Measurements from ENCODE around the gene VGLL4. TPM values are rescaled to one million over a fixed set of nuclear protein-coding genes. Genes with fewer than 3 reads are reported as not detected.

The VGLL4 gene
- total RNA-seq, 1 donor from 2014 or later = 82.6 TPM

DNA sequence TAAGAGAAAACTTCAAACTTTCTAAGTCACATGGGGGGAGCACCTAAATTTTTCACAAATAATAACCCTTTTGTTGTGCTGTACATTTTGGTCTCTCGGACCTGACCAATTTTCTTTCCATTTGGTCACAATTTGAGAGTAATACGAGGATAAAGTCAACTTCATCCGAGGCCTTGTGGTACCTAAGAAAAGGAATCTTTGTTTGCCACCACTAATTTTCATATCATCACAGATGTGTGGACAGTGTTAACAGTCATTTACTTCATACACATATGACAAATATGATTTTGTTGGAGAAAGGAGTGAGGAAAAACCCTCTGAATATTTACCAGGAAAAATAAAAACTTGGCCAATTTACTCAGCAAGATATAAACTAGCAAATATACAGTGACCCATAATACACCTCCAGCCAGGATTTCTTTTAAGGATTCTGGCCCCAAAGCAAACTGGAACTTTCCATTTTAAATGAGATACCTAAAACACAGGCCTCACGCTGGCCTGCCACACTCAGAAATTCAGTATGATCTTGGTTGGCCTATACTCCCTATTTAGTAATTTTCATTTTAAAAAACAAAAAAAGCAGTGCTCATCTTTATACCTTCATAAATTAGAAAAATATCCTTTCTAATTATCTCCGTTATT, 40.7 kb downstream of the VGLL4 start:
- Histone ChIP-seq H3F3A (ENCODE audit: low read depth) (peaks cover 21% of the 10 kb centered on the region), H4K20me1 (ENCODE audit: low read depth) (peaks cover 78% of the 10 kb centered on the region), H3K4me3 (no peak overlapping the region), H3K27ac (no peak overlapping the region), H3K36me3 (no peaks in the 10 kb centered on the region), H3K27me3 (no peaks in the 10 kb centered on the region), H3K79me2 (ENCODE audit: low read depth) (peaks cover 88% of the 10 kb centered on the region), H3K9me3 (ENCODE audit: low read depth) (no peaks in the 10 kb centered on the region), H3K4me1 (peaks cover 57% of the 10 kb centered on the region), H2AFZ (replicated peaks) (no peak overlapping the region), H3K9ac (no peak overlapping the region), H3K4me2 (no peak overlapping the region)
- Mint-ChIP-seq H3K36me3 (peaks cover 40% of the 10 kb centered on the region), H3K4me3 (no peak overlapping the region), H3K27ac (peak overlapping the region; percentile 61), H3K9me3 (peaks cover 10% of the 10 kb centered on the region), H3K27me3 (ENCODE audit: insufficient read depth, low read depth) (peaks cover 2% of the 10 kb centered on the region), H3K4me1 (peaks cover 78% of the 10 kb centered on the region)
- DNase-seq (ENCODE audit: low spot score) = no peak
- TF ChIP-seq, protein P1, sequence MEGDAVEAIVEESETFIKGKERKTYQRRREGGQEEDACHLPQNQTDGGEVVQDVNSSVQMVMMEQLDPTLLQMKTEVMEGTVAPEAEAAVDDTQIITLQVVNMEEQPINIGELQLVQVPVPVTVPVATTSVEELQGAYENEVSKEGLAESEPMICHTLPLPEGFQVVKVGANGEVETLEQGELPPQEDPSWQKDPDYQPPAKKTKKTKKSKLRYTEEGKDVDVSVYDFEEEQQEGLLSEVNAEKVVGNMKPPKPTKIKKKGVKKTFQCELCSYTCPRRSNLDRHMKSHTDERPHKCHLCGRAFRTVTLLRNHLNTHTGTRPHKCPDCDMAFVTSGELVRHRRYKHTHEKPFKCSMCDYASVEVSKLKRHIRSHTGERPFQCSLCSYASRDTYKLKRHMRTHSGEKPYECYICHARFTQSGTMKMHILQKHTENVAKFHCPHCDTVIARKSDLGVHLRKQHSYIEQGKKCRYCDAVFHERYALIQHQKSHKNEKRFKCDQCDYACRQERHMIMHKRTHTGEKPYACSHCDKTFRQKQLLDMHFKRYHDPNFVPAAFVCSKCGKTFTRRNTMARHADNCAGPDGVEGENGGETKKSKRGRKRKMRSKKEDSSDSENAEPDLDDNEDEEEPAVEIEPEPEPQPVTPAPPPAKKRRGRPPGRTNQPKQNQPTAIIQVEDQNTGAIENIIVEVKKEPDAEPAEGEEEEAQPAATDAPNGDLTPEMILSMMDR (IDR thresholded peaks at IDR 0.05) = no peak
- TF ChIP-seq EZH2phosphoT487 (IDR thresholded peaks at IDR 0.05) (no peak), EZH2 (IDR thresholded peaks at IDR 0.05) (no peak)

DNA sequence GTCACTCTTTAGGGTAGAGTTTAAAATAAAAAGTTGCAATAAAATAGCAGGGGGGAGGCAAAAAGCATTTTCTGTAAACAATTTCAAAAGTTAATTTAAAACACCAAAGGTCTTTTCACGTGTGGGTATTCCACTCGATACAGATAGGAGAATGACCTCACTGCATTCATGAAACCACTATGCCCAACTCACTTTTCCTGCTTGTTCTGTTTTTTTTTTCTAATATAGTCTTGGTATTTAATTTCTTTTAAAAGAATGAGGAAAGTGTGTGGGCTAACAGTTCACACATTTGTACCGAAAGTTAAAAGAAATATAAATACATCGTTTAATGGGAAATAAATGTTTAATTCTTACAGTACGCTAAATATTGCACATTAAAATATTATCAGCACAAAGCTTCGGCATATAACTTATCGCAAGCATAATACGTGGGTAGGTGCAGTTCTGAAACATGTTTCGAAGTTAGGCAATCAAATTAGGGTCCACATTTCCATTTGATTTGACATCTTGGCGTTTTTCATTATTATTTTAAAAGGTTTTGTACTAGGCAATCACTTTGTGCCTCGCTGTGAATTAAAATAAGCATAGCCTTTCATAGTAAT, 41.4 kb downstream of the VGLL4 start:
- H3K4me1 ChIP-seq = peaks cover 54% of the 10 kb centered on the region
- H3K9ac ChIP-seq = no peak overlapping the region
- no peak overlapping the region for H3K27ac ChIP-seq
- H3K79me2 ChIP-seq (ENCODE audit: low read depth) = peaks cover 88% of the 10 kb centered on the region
- TF ChIP-seq EZH2 (IDR thresholded peaks at IDR 0.05) = no peak
- TF ChIP-seq, protein P1 (IDR thresholded peaks at IDR 0.05) = no peak
- no peak for TF ChIP-seq EZH2phosphoT487 (IDR thresholded peaks at IDR 0.05)
- H3K4me1 Mint-ChIP-seq = peaks cover 71% of the 10 kb centered on the region
- H3K4me3 ChIP-seq = no peak overlapping the region
- H2AFZ ChIP-seq (replicated peaks) = no peak overlapping the region
- peak overlapping the region; percentile 39 for H3K4me3 Mint-ChIP-seq
- H4K20me1 ChIP-seq (ENCODE audit: low read depth) = peaks cover 74% of the 10 kb centered on the region
- no peak for DNase-seq (ENCODE audit: low spot score)
- H3K9me3 ChIP-seq (ENCODE audit: low read depth) = no peaks in the 10 kb centered on the region
- peaks cover 2% of the 10 kb centered on the region for H3K27me3 Mint-ChIP-seq (ENCODE audit: insufficient read depth, low read depth)
- no peaks in the 10 kb centered on the region for H3K36me3 ChIP-seq
- H3F3A ChIP-seq (ENCODE audit: low read depth) = peaks cover 21% of the 10 kb centered on the region
- peaks cover 16% of the 10 kb centered on the region for H3K9me3 Mint-ChIP-seq
- peak overlapping the region; percentile 4 for H3K4me2 ChIP-seq
- no peak overlapping the region for H3K27ac Mint-ChIP-seq
- no peaks in the 10 kb centered on the region for H3K27me3 ChIP-seq
- peaks cover 47% of the 10 kb centered on the region for H3K36me3 Mint-ChIP-seq

DNA sequence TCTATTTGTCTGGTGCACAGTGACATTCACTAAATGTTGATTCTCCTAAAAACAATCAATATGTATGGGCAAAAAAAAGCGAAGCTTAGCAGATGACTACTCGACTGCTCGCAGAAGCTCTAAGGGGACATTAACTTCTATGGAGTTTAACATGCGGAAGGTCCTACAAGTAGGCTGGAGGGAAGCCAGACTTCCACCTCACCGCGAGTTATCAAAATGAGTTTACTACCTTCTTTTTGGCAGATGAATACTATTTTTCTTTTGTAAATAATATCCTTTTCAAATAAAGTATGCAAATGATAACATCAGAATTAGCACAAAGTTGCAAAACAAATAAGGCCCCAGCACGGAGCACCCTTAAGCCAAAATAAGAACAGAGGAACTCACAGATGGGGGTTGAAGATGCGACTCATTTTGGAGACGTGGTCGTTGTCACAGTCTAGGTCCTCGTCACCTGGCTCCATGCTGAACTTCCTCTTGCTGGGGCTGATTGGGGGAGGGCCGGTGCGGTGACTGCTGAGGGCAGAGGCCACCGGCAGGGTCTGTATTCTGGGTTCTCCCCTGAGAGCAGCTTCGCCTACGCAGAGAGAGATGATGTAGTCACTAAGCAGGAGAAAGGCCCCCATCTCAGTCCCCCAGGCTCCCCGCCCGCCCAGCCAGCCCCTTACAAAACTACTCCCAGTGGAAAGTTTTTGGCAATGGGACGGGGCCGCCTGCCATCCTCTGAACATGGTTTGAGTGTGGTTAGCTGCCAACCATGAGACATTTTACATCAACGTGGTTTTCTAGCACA, 42.1 kb downstream of the VGLL4 start:
- peaks cover 48% of the 10 kb centered on the region for H3K36me3 Mint-ChIP-seq
- H3K4me3 ChIP-seq = no peak overlapping the region
- peaks cover 64% of the 10 kb centered on the region for H3K4me1 Mint-ChIP-seq

More for the DNA sequence above, 42.1 kb downstream of the VGLL4 start:
- Histone ChIP-seq H2AFZ (replicated peaks) (no peak overlapping the region), H3K79me2 (ENCODE audit: low read depth) (peaks cover 89% of the 10 kb centered on the region), H3F3A (ENCODE audit: low read depth) (peaks cover 21% of the 10 kb centered on the region), H3K27me3 (no peaks in the 10 kb centered on the region), H3K4me1 (peaks cover 54% of the 10 kb centered on the region), H3K27ac (peak overlapping the region; percentile 92), H3K4me2 (peak overlapping the region; percentile 4), H3K36me3 (no peaks in the 10 kb centered on the region), H4K20me1 (ENCODE audit: low read depth) (peaks cover 67% of the 10 kb centered on the region), H3K9me3 (ENCODE audit: low read depth) (no peaks in the 10 kb centered on the region), H3K9ac (no peak overlapping the region)
- H3K27ac Mint-ChIP-seq = peak overlapping the region; percentile 61
- TF ChIP-seq EZH2 (IDR thresholded peaks at IDR 0.05) (no peak), EZH2phosphoT487 (IDR thresholded peaks at IDR 0.05) (no peak)
- TF ChIP-seq, protein P1 (IDR thresholded peaks at IDR 0.05) = no peak
- H3K27me3 Mint-ChIP-seq (ENCODE audit: insufficient read depth, low read depth) = no peaks in the 10 kb centered on the region
- DNase-seq (ENCODE audit: low spot score) = no peak
- H3K9me3 Mint-ChIP-seq = peaks cover 21% of the 10 kb centered on the region
- peak overlapping the region; percentile 39 for H3K4me3 Mint-ChIP-seq

Data from neural progenitor cell (in vitro differentiated cells).